Measurements from ENCODE around the gene CRELD1. TPM values are rescaled to one million over a fixed set of nuclear protein-coding genes. Genes with fewer than 3 reads are reported as not detected.

The CRELD1 gene
- total and polyA plus RNA-seq, 4 donors = 12.6 to 31.1 (median 25.0) TPM

DNA sequence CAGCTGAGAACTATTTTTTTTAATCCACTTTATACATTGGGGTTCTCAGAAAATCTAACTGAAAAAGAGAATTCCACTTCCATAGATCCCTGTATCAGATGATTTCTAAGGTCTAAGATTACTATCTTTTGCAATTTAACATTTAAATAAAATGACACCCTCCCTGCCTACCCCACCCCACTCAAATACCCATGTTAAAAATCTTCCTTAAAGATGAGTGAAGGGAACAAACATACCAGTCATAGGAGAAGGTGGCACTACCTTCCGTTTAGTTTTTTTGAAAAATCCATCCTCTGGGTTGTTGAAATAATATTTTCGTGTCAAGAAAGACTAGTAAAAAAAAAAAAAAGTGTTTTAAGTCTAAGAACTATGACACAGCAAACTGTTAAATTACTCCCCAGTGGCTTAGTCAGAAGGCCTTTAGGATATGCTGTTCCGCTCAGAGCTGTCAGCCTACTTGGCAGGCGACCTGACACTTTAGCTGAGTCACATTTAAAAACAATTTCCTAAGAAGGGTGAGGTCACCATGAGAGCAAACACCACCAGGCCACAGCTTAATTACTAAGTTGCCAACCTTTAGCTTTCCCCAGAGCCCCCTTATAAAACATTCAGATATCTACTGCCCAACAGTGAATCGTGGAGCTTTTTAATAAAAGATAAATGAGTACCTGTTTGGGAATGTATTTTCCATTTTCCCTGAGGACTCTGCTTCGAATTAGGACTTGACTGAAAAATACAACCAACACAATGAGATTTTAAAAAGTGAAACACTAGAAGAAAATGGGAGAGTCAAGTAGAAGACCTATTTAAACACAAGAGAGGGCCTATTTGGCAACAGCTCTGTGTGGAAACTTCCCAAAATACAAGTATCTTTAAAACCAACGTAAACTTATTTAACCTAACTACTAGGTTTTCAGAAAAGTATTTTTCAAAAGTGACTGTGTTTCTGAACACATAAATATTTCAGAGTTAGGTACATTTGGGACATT lies 43.4 kb downstream of the CRELD1 start:
- peak; percentile 52 for DNase-seq (ENCODE audit: low spot score)
- Histone ChIP-seq H3K36me3 (ENCODE audit: control insufficient read depth in 4 of 4, insufficient read depth in 3 of 4, low read depth in 1 of 4, low read length in 3 of 4) (peaks cover 6 to 23% (median 14%) of the 10 kb centered on the region in 4 donors), H3K27me3 (ENCODE audit: control insufficient read depth in 4 of 4, insufficient read depth in 4 of 4, low read length in 3 of 4) (no peaks in the 10 kb centered on the region), H3K9me3 (ENCODE audit: control insufficient read depth in 4 of 4, low read length in 3 of 4) (no peaks in the 10 kb centered on the region), H3K27ac (ENCODE audit: low read depth in 1 of 2, low read length in 2 of 2) (peak overlapping the region; percentile 63 to 80), H3K9ac (ENCODE audit: low read depth in 1 of 2, low read length in 2 of 2) (peak overlapping the region in 1 of 2 donors; percentile 5), H3K4me1 (ENCODE audit: control insufficient read depth in 4 of 4, insufficient read depth in 4 of 4, low read length in 3 of 4) (peaks cover 2 to 10% (median 5%) of the 10 kb centered on the region in 4 donors), H3K4me3 (ENCODE audit: low read depth in 1 of 3, low read length in 3 of 3) (no peak overlapping the region)
- TF ChIP-seq NR2F2 (IDR thresholded peaks at IDR 0.05) = no peak
- peak; percentile 33 for TF ChIP-seq YY1 (IDR thresholded peaks at IDR 0.05)
- TF ChIP-seq JUND (IDR thresholded peaks at IDR 0.05) = peak; percentile 97 to 98
- TF ChIP-seq, protein P1, sequence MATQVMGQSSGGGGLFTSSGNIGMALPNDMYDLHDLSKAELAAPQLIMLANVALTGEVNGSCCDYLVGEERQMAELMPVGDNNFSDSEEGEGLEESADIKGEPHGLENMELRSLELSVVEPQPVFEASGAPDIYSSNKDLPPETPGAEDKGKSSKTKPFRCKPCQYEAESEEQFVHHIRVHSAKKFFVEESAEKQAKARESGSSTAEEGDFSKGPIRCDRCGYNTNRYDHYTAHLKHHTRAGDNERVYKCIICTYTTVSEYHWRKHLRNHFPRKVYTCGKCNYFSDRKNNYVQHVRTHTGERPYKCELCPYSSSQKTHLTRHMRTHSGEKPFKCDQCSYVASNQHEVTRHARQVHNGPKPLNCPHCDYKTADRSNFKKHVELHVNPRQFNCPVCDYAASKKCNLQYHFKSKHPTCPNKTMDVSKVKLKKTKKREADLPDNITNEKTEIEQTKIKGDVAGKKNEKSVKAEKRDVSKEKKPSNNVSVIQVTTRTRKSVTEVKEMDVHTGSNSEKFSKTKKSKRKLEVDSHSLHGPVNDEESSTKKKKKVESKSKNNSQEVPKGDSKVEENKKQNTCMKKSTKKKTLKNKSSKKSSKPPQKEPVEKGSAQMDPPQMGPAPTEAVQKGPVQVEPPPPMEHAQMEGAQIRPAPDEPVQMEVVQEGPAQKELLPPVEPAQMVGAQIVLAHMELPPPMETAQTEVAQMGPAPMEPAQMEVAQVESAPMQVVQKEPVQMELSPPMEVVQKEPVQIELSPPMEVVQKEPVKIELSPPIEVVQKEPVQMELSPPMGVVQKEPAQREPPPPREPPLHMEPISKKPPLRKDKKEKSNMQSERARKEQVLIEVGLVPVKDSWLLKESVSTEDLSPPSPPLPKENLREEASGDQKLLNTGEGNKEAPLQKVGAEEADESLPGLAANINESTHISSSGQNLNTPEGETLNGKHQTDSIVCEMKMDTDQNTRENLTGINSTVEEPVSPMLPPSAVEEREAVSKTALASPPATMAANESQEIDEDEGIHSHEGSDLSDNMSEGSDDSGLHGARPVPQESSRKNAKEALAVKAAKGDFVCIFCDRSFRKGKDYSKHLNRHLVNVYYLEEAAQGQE (IDR thresholded peaks at IDR 0.05) = peak; percentile 20
- peak in 1 of 2 donors; percentile 11 for TF ChIP-seq EGR1 (IDR thresholded peaks at IDR 0.05; ENCODE audit: low read depth in 2 of 2)
- TF ChIP-seq GABPA (IDR thresholded peaks at IDR 0.05 in 1 of 2, conservative IDR thresholded peaks at IDR 0.05 in 1 of 2) = peak in 1 of 2 donors; percentile 55
- TF ChIP-seq, protein P2, sequence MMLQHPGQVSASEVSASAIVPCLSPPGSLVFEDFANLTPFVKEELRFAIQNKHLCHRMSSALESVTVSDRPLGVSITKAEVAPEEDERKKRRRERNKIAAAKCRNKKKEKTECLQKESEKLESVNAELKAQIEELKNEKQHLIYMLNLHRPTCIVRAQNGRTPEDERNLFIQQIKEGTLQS (IDR thresholded peaks at IDR 0.05) = peak; percentile 92
- TF ChIP-seq, protein P3, sequence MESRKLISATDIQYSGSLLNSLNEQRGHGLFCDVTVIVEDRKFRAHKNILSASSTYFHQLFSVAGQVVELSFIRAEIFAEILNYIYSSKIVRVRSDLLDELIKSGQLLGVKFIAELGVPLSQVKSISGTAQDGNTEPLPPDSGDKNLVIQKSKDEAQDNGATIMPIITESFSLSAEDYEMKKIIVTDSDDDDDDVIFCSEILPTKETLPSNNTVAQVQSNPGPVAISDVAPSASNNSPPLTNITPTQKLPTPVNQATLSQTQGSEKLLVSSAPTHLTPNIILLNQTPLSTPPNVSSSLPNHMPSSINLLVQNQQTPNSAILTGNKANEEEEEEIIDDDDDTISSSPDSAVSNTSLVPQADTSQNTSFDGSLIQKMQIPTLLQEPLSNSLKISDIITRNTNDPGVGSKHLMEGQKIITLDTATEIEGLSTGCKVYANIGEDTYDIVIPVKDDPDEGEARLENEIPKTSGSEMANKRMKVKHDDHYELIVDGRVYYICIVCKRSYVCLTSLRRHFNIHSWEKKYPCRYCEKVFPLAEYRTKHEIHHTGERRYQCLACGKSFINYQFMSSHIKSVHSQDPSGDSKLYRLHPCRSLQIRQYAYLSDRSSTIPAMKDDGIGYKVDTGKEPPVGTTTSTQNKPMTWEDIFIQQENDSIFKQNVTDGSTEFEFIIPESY (IDR thresholded peaks at IDR 0.05) = peak; percentile 55
- TF ChIP-seq FOXA2 (IDR thresholded peaks at IDR 0.05) = peak; percentile 42
- TF ChIP-seq FOXA1 (IDR thresholded peaks at IDR 0.05) = peak; percentile 21
- peak; percentile 55 to 60 for TF ChIP-seq RAD21 (IDR thresholded peaks at IDR 0.05)
- no peak for TF ChIP-seq HNF4G (IDR thresholded peaks at IDR 0.05)
- peak; percentile 45 to 66 for TF ChIP-seq HNF4A (conservative IDR thresholded peaks at IDR 0.05)
- TF ChIP-seq SP1 (IDR thresholded peaks at IDR 0.05) = peak; percentile 49
- TF ChIP-seq, protein P4, sequence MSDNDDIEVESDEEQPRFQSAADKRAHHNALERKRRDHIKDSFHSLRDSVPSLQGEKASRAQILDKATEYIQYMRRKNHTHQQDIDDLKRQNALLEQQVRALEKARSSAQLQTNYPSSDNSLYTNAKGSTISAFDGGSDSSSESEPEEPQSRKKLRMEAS (IDR thresholded peaks at IDR 0.05) = peak; percentile 54
- peak; percentile 61 to 83 for TF ChIP-seq RXRA (IDR thresholded peaks at IDR 0.05)
- TF ChIP-seq, protein P5, sequence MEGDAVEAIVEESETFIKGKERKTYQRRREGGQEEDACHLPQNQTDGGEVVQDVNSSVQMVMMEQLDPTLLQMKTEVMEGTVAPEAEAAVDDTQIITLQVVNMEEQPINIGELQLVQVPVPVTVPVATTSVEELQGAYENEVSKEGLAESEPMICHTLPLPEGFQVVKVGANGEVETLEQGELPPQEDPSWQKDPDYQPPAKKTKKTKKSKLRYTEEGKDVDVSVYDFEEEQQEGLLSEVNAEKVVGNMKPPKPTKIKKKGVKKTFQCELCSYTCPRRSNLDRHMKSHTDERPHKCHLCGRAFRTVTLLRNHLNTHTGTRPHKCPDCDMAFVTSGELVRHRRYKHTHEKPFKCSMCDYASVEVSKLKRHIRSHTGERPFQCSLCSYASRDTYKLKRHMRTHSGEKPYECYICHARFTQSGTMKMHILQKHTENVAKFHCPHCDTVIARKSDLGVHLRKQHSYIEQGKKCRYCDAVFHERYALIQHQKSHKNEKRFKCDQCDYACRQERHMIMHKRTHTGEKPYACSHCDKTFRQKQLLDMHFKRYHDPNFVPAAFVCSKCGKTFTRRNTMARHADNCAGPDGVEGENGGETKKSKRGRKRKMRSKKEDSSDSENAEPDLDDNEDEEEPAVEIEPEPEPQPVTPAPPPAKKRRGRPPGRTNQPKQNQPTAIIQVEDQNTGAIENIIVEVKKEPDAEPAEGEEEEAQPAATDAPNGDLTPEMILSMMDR (IDR thresholded peaks at IDR 0.05; ENCODE audit: low read depth, low read length, missing input control) = no peak
- TF ChIP-seq TAF1 (conservative IDR thresholded peaks at IDR 0.05) = no peak
- 45% methylated on average over 7 of the region's 7 CpGs for WGBS

Measured in liver (tissue), 9 donors.